Measurements from ENCODE around the gene RANBP10.

The RANBP10 gene

DNA sequence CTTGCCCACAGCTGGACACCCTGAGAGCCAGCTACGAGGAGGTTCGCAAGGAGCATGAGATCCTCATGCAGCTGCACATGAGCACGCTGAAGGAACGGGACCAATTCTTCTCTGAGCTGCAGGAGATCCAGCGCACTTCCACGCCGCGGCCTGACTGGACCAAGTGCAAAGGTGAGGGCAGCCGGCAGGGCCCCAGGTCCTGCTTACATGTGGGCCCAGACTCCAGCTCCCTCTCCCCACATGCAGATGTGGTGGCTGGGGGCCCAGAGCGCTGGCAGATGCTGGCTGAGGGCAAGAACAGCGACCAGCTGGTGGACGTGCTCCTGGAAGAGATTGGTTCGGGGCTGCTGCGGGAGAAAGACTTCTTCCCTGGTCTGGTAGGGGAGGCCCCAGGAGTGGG, 19.5 kb upstream of the RANBP10 start:
- H3K27ac ChIP-seq: no peak overlapping the region
- TF ChIP-seq ZFX (IDR thresholded peaks at IDR 0.05): no peak
- TF ChIP-seq, protein P1, sequence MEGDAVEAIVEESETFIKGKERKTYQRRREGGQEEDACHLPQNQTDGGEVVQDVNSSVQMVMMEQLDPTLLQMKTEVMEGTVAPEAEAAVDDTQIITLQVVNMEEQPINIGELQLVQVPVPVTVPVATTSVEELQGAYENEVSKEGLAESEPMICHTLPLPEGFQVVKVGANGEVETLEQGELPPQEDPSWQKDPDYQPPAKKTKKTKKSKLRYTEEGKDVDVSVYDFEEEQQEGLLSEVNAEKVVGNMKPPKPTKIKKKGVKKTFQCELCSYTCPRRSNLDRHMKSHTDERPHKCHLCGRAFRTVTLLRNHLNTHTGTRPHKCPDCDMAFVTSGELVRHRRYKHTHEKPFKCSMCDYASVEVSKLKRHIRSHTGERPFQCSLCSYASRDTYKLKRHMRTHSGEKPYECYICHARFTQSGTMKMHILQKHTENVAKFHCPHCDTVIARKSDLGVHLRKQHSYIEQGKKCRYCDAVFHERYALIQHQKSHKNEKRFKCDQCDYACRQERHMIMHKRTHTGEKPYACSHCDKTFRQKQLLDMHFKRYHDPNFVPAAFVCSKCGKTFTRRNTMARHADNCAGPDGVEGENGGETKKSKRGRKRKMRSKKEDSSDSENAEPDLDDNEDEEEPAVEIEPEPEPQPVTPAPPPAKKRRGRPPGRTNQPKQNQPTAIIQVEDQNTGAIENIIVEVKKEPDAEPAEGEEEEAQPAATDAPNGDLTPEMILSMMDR (conservative IDR thresholded peaks at IDR 0.05): no peak

DNA sequence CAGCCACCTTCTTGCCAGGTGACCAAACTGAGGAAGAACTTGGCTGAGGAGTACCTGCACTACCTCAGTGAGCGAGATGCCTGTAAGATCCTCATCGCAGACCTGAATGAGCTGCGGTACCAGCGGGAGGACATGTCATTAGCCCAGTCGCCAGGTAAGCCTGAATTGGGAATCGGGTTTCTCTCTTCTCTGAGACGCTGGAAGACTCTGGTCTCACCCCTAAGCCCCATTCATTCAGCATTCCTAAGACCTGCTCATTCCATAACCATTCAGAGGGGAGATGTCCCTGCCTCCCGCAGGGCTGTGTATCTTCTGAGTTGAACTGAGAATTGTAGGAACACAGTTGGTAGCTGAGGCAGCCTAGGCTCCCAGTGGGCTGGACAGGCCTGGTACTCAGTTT, 18.8 kb upstream of the RANBP10 start:
- no peak overlapping the region for H3K27ac ChIP-seq
- TF ChIP-seq, protein P1 (conservative IDR thresholded peaks at IDR 0.05): no peak
- TF ChIP-seq ZFX (IDR thresholded peaks at IDR 0.05): no peak

DNA sequence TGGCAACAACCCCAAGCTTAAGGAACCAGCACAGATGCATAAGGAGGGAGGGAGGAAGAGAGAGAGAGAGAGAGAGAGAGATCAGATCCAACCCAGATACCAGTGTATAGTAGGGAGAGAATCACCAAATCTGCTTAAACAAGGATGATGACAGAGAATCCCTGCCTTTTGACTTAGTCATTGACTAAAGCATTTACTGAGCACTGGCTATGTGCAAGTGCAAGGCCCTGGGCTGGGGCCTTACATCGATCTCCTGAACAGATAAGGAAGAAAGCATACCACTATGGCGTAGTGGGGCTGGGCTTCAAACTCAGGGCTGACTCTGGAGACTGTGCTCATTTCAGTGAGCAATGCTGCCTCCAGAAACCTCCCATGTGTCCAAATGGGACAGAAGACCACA, 16.2 kb upstream of the RANBP10 start:
- no peak overlapping the region for H3K27ac ChIP-seq
- TF ChIP-seq ZFX (IDR thresholded peaks at IDR 0.05): no peak
- TF ChIP-seq, protein P1 (conservative IDR thresholded peaks at IDR 0.05): no peak

DNA sequence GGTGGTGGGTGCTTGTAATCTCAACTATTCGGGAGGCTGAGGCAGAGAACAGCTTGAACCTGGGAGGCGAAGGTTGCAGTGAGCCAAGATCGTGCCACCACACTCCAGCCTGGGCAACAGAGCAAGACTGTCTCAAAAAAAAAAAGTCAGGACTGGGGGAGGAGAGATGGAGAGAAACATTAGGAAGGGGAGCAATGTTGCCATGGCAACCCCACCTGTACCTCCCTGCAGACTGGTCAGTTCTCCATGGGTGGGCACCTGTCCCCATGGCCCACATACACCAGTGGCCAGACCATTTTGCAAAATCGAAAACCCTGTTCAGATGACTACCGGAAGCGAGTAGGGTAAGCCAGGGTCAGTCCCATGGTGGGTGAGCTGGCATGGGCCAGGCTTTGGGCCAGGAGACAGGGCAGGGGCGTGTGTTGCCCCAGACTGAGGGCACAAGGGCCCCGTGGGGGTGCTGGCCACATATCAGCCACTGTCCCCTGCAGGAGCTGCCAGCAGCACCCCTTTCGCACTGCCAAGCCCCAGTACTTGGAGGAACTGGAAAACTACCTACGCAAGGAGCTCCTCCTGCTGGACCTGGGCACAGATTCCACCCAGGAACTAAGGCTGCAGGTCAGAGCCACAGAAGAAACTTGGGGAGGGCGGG, 14.4 kb upstream of the RANBP10 start:
- no peak overlapping the region for H3K27ac ChIP-seq
- TF ChIP-seq, protein P1 (conservative IDR thresholded peaks at IDR 0.05): no peak
- TF ChIP-seq ZFX (IDR thresholded peaks at IDR 0.05): no peak

DNA sequence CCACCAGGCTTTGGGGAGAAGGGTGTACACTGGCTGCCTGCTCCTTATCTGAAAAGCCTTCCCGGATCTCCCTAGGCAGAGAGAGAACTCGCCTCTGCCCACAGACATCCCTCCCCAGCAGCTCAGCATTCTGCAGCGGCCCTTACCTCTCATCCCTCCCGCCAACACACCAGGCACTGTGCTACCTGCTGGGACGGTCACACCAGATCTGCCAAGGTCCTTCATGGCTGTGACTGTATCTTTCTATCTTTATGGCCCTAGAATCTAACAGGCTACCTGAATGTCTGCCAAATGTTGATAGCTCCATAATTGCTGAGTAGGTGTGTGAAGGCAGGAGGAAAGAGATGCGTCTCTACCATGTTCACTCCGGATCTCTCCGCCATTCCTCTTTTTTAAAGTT, 8.2 kb upstream of the RANBP10 start:
- no peak overlapping the region for H3K27ac ChIP-seq
- TF ChIP-seq ZFX (IDR thresholded peaks at IDR 0.05): no peak
- TF ChIP-seq, protein P1 (conservative IDR thresholded peaks at IDR 0.05): no peak

DNA sequence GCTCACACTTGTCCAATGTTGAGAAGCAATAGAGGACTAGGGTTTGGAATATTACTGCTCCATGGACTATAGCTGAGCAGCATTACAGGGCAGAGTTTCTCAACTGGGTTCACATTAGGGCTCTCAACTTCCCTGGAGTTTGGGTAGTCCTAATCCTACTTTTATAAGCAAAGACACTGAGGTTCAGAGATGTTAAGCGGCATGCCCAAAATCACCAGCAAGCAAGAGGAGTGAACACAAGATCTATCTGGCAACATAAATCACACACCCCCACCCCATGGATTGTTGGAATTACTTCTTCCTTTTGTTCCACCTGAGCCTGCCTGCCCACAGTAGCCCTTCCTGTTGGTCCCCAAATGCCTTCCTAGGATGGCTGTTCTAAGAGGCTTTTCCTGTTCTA, 5.5 kb upstream of the RANBP10 start:
- TF ChIP-seq ZFX (IDR thresholded peaks at IDR 0.05): no peak
- TF ChIP-seq, protein P1 (conservative IDR thresholded peaks at IDR 0.05): no peak
- H3K27ac ChIP-seq: no peak overlapping the region

DNA sequence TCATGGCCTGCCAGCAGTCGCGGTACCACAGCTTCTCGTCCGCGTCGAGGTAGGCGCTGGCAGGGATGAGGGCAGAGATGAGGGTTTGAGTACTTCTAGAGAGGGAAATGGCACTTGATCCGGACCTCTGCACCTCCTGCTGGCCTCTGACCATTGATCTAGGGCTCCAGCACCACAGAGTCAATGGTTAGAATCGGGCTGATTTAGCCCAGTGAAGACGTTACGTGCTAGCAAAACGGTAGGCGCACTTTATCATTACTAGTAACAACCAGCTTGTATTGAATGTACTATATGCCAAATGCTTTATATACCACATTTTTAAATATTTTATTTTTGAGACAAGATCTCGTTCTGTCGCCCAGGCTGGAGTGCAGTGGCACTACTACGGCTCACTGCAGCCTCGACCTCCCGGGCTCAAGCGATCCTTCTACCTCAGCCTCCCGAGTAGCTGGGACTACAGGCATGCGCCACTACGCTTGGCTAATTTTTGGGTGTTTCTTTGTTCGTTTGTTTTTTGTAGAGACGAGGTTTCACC, 855 bp upstream of the RANBP10 start:
- no peak for TF ChIP-seq ZFX (IDR thresholded peaks at IDR 0.05)
- TF ChIP-seq, protein P1 (conservative IDR thresholded peaks at IDR 0.05): no peak
- peak overlapping the region; percentile 90 for H3K27ac ChIP-seq
